ENCODE measurements around the gene ATRN.

ATRN gene

GRCh38 chr20:3678198-3678597, 207.4 kb downstream of the ATRN start:
- DNase-seq (ENCODE audit: low spot score): no peak

- DNase-seq (ENCODE audit: low spot score): no peak
Measured at GRCh38 chr20:3678856-3679720, 208.3 kb downstream of the ATRN start.

GRCh38 chr20:3679749-3680700, 209.2 kb downstream of the ATRN start:
- DNase-seq (ENCODE audit: low spot score): no peak

- no peak for DNase-seq (ENCODE audit: low spot score)
Measured at GRCh38 chr20:3680701-3681351, 210.0 kb downstream of the ATRN start.

GRCh38 chr20:3681352-3681930, 210.6 kb downstream of the ATRN start:
- no peak for DNase-seq (ENCODE audit: low spot score)

- peak; percentile 75 for DNase-seq (ENCODE audit: low spot score)
Measured at GRCh38 chr20:3681931-3682781, 211.3 kb downstream of the ATRN start, which contains the start of gene ADAM33. Gene ADAM33, minus strand, starts transcription at chr20:3682010. Its CDS starts 6 bp downstream, at chr20:3682004.

- no peak for DNase-seq (ENCODE audit: low spot score)
Measured at GRCh38 chr20:3685341-3685740, 214.5 kb downstream of the ATRN start.

GRCh38 chr20:3686421-3686820, 215.6 kb downstream of the ATRN start:
- DNase-seq (ENCODE audit: low spot score): no peak

GRCh38 chr20:3686867-3687321, 216.1 kb downstream of the ATRN start:
- DNase-seq (ENCODE audit: low spot score): no peak

GRCh38 chr20:3687655-3688054, 216.8 kb downstream of the ATRN start:
- no peak for DNase-seq (ENCODE audit: low spot score)

- no peak for DNase-seq (ENCODE audit: low spot score)
Measured at GRCh38 chr20:3689978-3690377, 219.2 kb downstream of the ATRN start.

GRCh38 chr20:3690413-3690812, 219.6 kb downstream of the ATRN start:
- DNase-seq (ENCODE audit: low spot score): no peak

- no peak for DNase-seq (ENCODE audit: low spot score)
Measured at GRCh38 chr20:3691306-3691705, 220.5 kb downstream of the ATRN start.

- no peak for DNase-seq (ENCODE audit: low spot score)
Measured at GRCh38 chr20:3691897-3692296, 221.1 kb downstream of the ATRN start.

- no peak for DNase-seq (ENCODE audit: low spot score)
Measured at GRCh38 chr20:3692706-3693294, 222.0 kb downstream of the ATRN start.

GRCh38 chr20:3693376-3693775, 222.6 kb downstream of the ATRN start:
- no peak for DNase-seq (ENCODE audit: low spot score)

- DNase-seq (ENCODE audit: low spot score): no peak
Measured at GRCh38 chr20:3694864-3695263, 224.0 kb downstream of the ATRN start.

- no peak for DNase-seq (ENCODE audit: low spot score)
Measured at GRCh38 chr20:3696200-3696599, 225.4 kb downstream of the ATRN start.

- no peak for DNase-seq (ENCODE audit: low spot score)
Measured at GRCh38 chr20:3696745-3697587, 226.1 kb downstream of the ATRN start.

All from HuH-7.5 (cell line).